Sigmoid colon (tissue), 4 donors: ENCODE measurements around the gene MRPL53.

Source experiments
- EP300 ChIP-seq, 4 donors: sonication (generic); formaldehyde crosslinking; IDR thresholded peaks; one replicate each; pipeline ENCODE4 v1.6.1; 2017; ENCODE audit warnings: antibody characterized with exemption in 4 of 4
- POLR2AphosphoS5 ChIP-seq, 4 donors: sonication (generic); formaldehyde crosslinking; IDR thresholded peaks; one replicate each; pipeline ENCODE4 v1.6.1; 2017; ENCODE audit warnings: antibody characterized with exemption in 4 of 4
- TF ChIP-seq, protein P1 (sequence below), 4 experiments: fragments of 450-650 bp in 3 of 4; fragments of 200-600 bp in 1 of 4; IDR thresholded peaks; one replicate each; pipeline ENCODE4 v1.5.1; 2016 to 2019; ENCODE audit warnings: antibody characterized with exemption in 4 of 4, mild to moderate bottlenecking in 3 of 4, moderate library complexity in 2 of 4

DNA sequence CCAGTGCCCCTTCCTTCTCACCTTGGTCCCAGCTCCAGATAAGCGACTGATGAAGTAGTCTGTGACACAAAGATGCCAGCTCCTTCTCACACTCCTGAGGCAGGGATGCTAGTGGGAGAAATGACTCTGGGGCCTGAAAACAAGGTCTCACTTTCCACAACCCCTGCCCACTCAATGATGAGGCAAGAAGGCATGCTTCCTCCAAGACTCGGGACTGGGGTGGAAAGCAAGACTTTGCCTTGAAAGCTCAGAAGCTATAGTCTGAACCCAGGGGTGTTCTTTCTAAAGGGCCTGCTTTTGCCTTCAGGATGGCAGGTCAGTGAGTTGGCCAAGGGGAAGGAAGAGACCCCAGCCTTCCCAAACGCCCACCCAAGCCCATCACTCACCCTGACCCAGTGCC is 9.0 kb upstream of the MRPL53 start:
- TF ChIP-seq, protein P1, sequence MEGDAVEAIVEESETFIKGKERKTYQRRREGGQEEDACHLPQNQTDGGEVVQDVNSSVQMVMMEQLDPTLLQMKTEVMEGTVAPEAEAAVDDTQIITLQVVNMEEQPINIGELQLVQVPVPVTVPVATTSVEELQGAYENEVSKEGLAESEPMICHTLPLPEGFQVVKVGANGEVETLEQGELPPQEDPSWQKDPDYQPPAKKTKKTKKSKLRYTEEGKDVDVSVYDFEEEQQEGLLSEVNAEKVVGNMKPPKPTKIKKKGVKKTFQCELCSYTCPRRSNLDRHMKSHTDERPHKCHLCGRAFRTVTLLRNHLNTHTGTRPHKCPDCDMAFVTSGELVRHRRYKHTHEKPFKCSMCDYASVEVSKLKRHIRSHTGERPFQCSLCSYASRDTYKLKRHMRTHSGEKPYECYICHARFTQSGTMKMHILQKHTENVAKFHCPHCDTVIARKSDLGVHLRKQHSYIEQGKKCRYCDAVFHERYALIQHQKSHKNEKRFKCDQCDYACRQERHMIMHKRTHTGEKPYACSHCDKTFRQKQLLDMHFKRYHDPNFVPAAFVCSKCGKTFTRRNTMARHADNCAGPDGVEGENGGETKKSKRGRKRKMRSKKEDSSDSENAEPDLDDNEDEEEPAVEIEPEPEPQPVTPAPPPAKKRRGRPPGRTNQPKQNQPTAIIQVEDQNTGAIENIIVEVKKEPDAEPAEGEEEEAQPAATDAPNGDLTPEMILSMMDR (IDR thresholded peaks at IDR 0.05): no peak
- TF ChIP-seq POLR2AphosphoS5 (IDR thresholded peaks at IDR 0.05) (no peak), EP300 (IDR thresholded peaks at IDR 0.05) (no peak)
